GM19463 (cell line): ENCODE data around the gene ZP4.

Source experiments
- ATAC-seq: cut with Tn5 transposase; IDR thresholded peaks from one replicate; pipeline ENCODE4 v1.9.1; 2021; ENCODE audit warnings: mild to moderate bottlenecking, moderate library complexity; ENCODE audit not compliant: unreplicated experiment

The ZP4 gene

GRCh38 chr1:237890822-237891221, at the start of gene ZP4:
Gene ZP4 (minus strand): TSS chr1:237890922. CDS start chr1:237890635, 287 bp downstream.
- no peak for ATAC-seq

- no peak for ATAC-seq
Measured at GRCh38 chr1:237938553-237938952, 47.8 kb upstream of the ZP4 start.

GRCh38 chr1:237938068-237938467, 47.3 kb upstream of the ZP4 start:
- no peak for ATAC-seq

GRCh38 chr1:237932816-237933215, 42.1 kb upstream of the ZP4 start:
- no peak for ATAC-seq

- ATAC-seq = no peak
Measured at GRCh38 chr1:237931581-237931980, 40.9 kb upstream of the ZP4 start.

- no peak for ATAC-seq
Measured at GRCh38 chr1:237927198-237927597, 36.5 kb upstream of the ZP4 start.

GRCh38 chr1:237921306-237921705, 30.6 kb upstream of the ZP4 start:
- no peak for ATAC-seq

- no peak for ATAC-seq
Measured at GRCh38 chr1:237913345-237913744, 22.6 kb upstream of the ZP4 start.

GRCh38 chr1:237911911-237912310, 21.2 kb upstream of the ZP4 start:
- ATAC-seq = no peak

- ATAC-seq = no peak
Measured at GRCh38 chr1:237910834-237911233, 20.1 kb upstream of the ZP4 start.

- no peak for ATAC-seq
Measured at GRCh38 chr1:237903961-237904360, 13.2 kb upstream of the ZP4 start.

- no peak for ATAC-seq
Measured at GRCh38 chr1:237902960-237903743, 12.4 kb upstream of the ZP4 start.

GRCh38 chr1:237901299-237901934, 10.7 kb upstream of the ZP4 start:
- peak; percentile 77 for ATAC-seq

GRCh38 chr1:237895630-237896029, 4.9 kb upstream of the ZP4 start:
- ATAC-seq = no peak

- no peak for ATAC-seq
Measured at GRCh38 chr1:237894131-237894530, 3.4 kb upstream of the ZP4 start.

- no peak for ATAC-seq
Measured at GRCh38 chr1:237891979-237892378, 1.3 kb upstream of the ZP4 start.

GRCh38 chr1:237891266-237891665, 544 bp upstream of the ZP4 start:
- no peak for ATAC-seq

GRCh38 chr1:237890416-237890815, 306 bp downstream of the ZP4 start:
- no peak for ATAC-seq

- ATAC-seq = peak; percentile 43
Measured at GRCh38 chr1:237888143-237888542, 2.6 kb downstream of the ZP4 start.

GRCh38 chr1:237887542-237887941, 3.2 kb downstream of the ZP4 start:
- ATAC-seq = no peak

GRCh38 chr1:237884237-237884636, 6.5 kb downstream of the ZP4 start:
- ATAC-seq = no peak

GRCh38 chr1:237879195-237879594, 11.5 kb downstream of the ZP4 start:
- ATAC-seq = peak; percentile 61
